ENCODE results near the gene PDE10A. TPM values are rescaled to one million over a fixed set of nuclear protein-coding genes. Genes with fewer than 3 reads are reported as not detected.

Gene PDE10A
- total and polyA plus RNA-seq, 9 of the 15 experiments (the other 6 are each of a cell fraction or from before 2014, with no cell fraction given) = 0.04 TPM; not detected in 8

- no peak for TF ChIP-seq HBP1 (CRISPR knock-in tag; IDR thresholded peaks at IDR 0.05)
- TF ChIP-seq ZNF174 (CRISPR knock-in tag; IDR thresholded peaks at IDR 0.05) = no peak
- no peak for TF ChIP-seq ZFP91 (CRISPR knock-in tag; IDR thresholded peaks at IDR 0.05)
- no peak for TF ChIP-seq PTRF (tag; IDR thresholded peaks at IDR 0.05)
- no peak for TF ChIP-seq MTA2 (IDR thresholded peaks at IDR 0.05; ENCODE audit: low read depth)
- no peak for TF ChIP-seq ELF1 (tag; IDR thresholded peaks at IDR 0.05)
- no peak for TF ChIP-seq MAZ (CRISPR knock-in tag; conservative IDR thresholded peaks at IDR 0.05 in 1 of 2, IDR thresholded peaks at IDR 0.05 in 1 of 2)
- no peak for TF ChIP-seq ZBTB26 (CRISPR knock-in tag; IDR thresholded peaks at IDR 0.05)
- no peak for TF ChIP-seq ZFP30 (CRISPR knock-in tag; IDR thresholded peaks at IDR 0.05; ENCODE audit: borderline replicate concordance)
- TF ChIP-seq ESRRB (CRISPR knock-in tag; IDR thresholded peaks at IDR 0.05; ENCODE audit: borderline replicate concordance) = no peak
- no peak for TF ChIP-seq KLF10 (CRISPR knock-in tag; IDR thresholded peaks at IDR 0.05)
These were observed 22.2 kb downstream of the PDE10A start (continued) for GRCh38 chr6:165640806-165641205.
